HCT116 (cell line): Measurements from ENCODE around the gene ANXA2. TPM values are rescaled to one million over a fixed set of nuclear protein-coding genes. Genes with fewer than 3 reads are reported as not detected.
A peak's percentile ranks its signal among the peaks of the same experiment; 100 is the strongest.

Experiments used
- ATAC-seq: fragments of 200-7000 bp; cut with Tn5 transposase; 2 replicates; pipeline ENCODE4 v1.9.1; 2020; ENCODE audit warnings: mild to moderate bottlenecking, moderate library complexity
- BruUV-seq: library from RNA; stranded (reverse); fragments of 400-500 nt; replicated peaks from 2 replicates; lab custom pipeline; 2021; lab: Mats Ljungman, UMichigan
- CTCF ChIA-PET: fragments of 300-600 bp; sonication (Branson Sonifier 250); formaldehyde crosslinking; loops from one replicate; lab custom pipeline; 2021; ENCODE audit warnings: antibody characterized with exemption; lab: Charles Lee
- POLR2A ChIA-PET: fragments of 300-600, 350-600 bp; sonication (Branson Sonifier 250); formaldehyde crosslinking; loops from one replicate; lab custom pipeline; 2021; ENCODE audit warnings: antibody characterized with exemption; lab: Charles Lee
- RAD21 ChIA-PET, 2 experiments: fragments of 300-600 bp; sonication (Branson Sonifier 250); formaldehyde crosslinking; loops; one replicate each; lab custom pipeline; 2023; ENCODE audit warnings: low total read pairs in 2 of 2; ENCODE audit not compliant: uncharacterized antibody in 2 of 2, unreplicated experiment in 2 of 2, low non-redundant PET in 1 of 2; lab: Charles Lee
- DNase-seq: peaks from one replicate; pipeline ENCODE4 v3.0.0-alpha.2; 2010; ENCODE audit warnings: low read depth, low spot score
- H2AFZ ChIP-seq: fragments of 200-600 bp; shearing (Covaris generic), sonication (generic); 2 replicates; pipeline ENCODE4 v1.6.1; 2017; ENCODE audit warnings: low read depth, mixed run types, mixed read lengths, antibody characterized with exemption, low read length; ENCODE audit not compliant: poor library complexity, severe bottlenecking
- H3K27ac ChIP-seq: 2 replicates; pipeline ENCODE4 v1.5.1; 2012; ENCODE audit warnings: low read depth, low read length
- H3K27me3 ChIP-seq: fragments of 200-600 bp; sonication (generic); 2 replicates; pipeline ENCODE4 v1.6.1; 2016; ENCODE audit warnings: mixed run types, low read length, mixed read lengths; ENCODE audit not compliant: insufficient read depth
- H3K36me3 ChIP-seq, 2 experiments: fragments of 200-500 bp in 1 of 2; fragments of 200-600 bp in 1 of 2; sonication (Bioruptor generic) in 1 of 2; sonication (generic) in 1 of 2; 2 replicates each; pipeline versions ENCODE4 v1.5.1 to v1.6.1; 2014 to 2016; ENCODE audit warnings: low read length in 2 of 2, inconsistent platforms in 1 of 2, mixed read lengths in 1 of 2, mixed run types in 1 of 2; ENCODE audit not compliant: insufficient read depth in 2 of 2, control insufficient read depth in 1 of 2
- H3K4me1 ChIP-seq, 2 experiments: fragments of 200-600 bp in 1 of 2; sonication (generic) in 1 of 2; 2 replicates each; pipeline versions ENCODE4 v1.5.1 to v1.6.1; 2012 to 2017; ENCODE audit warnings: low read length in 2 of 2, inconsistent platforms in 1 of 2, mild to moderate bottlenecking in 1 of 2, mixed read lengths in 1 of 2, mixed run types in 1 of 2, moderate library complexity in 1 of 2; ENCODE audit not compliant: insufficient read depth in 2 of 2, control insufficient read depth in 1 of 2
- H3K4me2 ChIP-seq: fragments of 200-600 bp; sonication (generic); 2 replicates; pipeline ENCODE4 v1.6.1; 2017; ENCODE audit warnings: mixed run types, low read length, mixed read lengths
- H3K4me3 ChIP-seq, 2 experiments: fragments of 200-600 bp in 1 of 2; sonication (generic) in 1 of 2; replicated peaks in 1 of 2; 2 replicates each; pipeline ENCODE4 v1.5.1; 2011 to 2016; ENCODE audit warnings: low read length in 2 of 2, control low read depth in 1 of 2, low read depth in 1 of 2, mild to moderate bottlenecking in 1 of 2, mixed read lengths in 1 of 2, mixed run types in 1 of 2
- H3K79me2 ChIP-seq: fragments of 200-600 bp; sonication (generic); 2 replicates; pipeline ENCODE4 v1.6.1; 2017; ENCODE audit warnings: mild to moderate bottlenecking, mixed run types, low read length, moderate library complexity, mixed read lengths; ENCODE audit not compliant: insufficient read depth
- H3K9ac ChIP-seq: fragments of 200-600 bp; sonication (generic); 2 replicates; pipeline ENCODE4 v1.6.1; 2016; ENCODE audit warnings: low read length, mixed read lengths
- H3K9me2 ChIP-seq: fragments of 200-600 bp; sonication (generic), shearing (Covaris generic); 2 replicates; pipeline ENCODE4 v1.6.1; 2017; ENCODE audit warnings: mixed run types, mild to moderate bottlenecking, moderate library complexity; ENCODE audit not compliant: insufficient read depth
- H3K9me3 ChIP-seq, 2 experiments: fragments of 200-500 bp in 1 of 2; fragments of 200-600 bp in 1 of 2; sonication (Bioruptor generic) in 1 of 2; sonication (generic) in 1 of 2; 2 replicates each; pipeline ENCODE4 v1.6.1; 2014 to 2017; ENCODE audit warnings: low read length in 2 of 2, mixed read lengths in 2 of 2, inconsistent platforms in 1 of 2, low read depth in 1 of 2, mild to moderate bottlenecking in 1 of 2, mixed run types in 1 of 2, moderate library complexity in 1 of 2; ENCODE audit not compliant: control insufficient read depth in 1 of 2, insufficient read depth in 1 of 2
- H4K20me1 ChIP-seq: fragments of 200-600 bp; sonication (generic), shearing (Covaris generic); 2 replicates; pipeline ENCODE4 v1.6.1; 2017; ENCODE audit warnings: mixed run types, mild to moderate bottlenecking, moderate library complexity; ENCODE audit not compliant: insufficient read depth
- CTCF ChIP-seq, 3 experiments: fragments of 200-600 bp in 1 of 3; sonication (generic) in 1 of 3; IDR thresholded peaks in 2 of 3; conservative IDR thresholded peaks in 1 of 3; 2 replicates each; pipeline ENCODE4 v1.5.1; 2012 to 2017; ENCODE audit warnings: low read depth in 2 of 3, low read length in 2 of 3, antibody characterized with exemption in 1 of 3, borderline replicate concordance in 1 of 3, control low read depth in 1 of 3, mild to moderate bottlenecking in 1 of 3, mixed read lengths in 1 of 3, mixed run types in 1 of 3, moderate library complexity in 1 of 3; ENCODE audit not compliant: insufficient read depth in 1 of 3
- ELF1 ChIP-seq: IDR thresholded peaks from 2 replicates; pipeline ENCODE4 v1.6.1; 2012; ENCODE audit warnings: low read depth, borderline replicate concordance
- EZH2phosphoT487 ChIP-seq: fragments of 200-600 bp; IDR thresholded peaks from 2 replicates; pipeline ENCODE4 v1.6.1; 2018; ENCODE audit warnings: antibody characterized with exemption, borderline replicate concordance
- FOSL1 ChIP-seq: IDR thresholded peaks from 2 replicates; pipeline ENCODE4 v1.6.1; 2012; ENCODE audit warnings: low read depth
- POLR2AphosphoS5 ChIP-seq: IDR thresholded peaks from 2 replicates; pipeline ENCODE4 v1.6.1; 2011; ENCODE audit warnings: mild to moderate bottlenecking, low read depth, low read length, moderate library complexity
- TCF7L2 ChIP-seq: IDR thresholded peaks from 2 replicates; pipeline ENCODE4 v1.7.0; 2011; ENCODE audit warnings: borderline replicate concordance, inconsistent platforms; ENCODE audit not compliant: insufficient read depth, insufficient read length; ENCODE audit errors: extremely low read depth
- YY1 ChIP-seq: IDR thresholded peaks from 2 replicates; pipeline ENCODE4 v1.6.1; 2011; ENCODE audit warnings: low read length, low read depth, moderate library complexity, mild to moderate bottlenecking; ENCODE audit not compliant: insufficient replicate concordance; ENCODE audit errors: extremely low read depth
- ZNF274 ChIP-seq: fragments of 200-500 bp; sonication (Bioruptor generic); IDR thresholded peaks from 2 replicates; pipeline ENCODE4 v1.6.1; 2014; ENCODE audit warnings: mild to moderate bottlenecking, low read depth, low read length, inconsistent platforms
- intact Hi-C: fragments of 100-400 bp; cut with micrococcal nuclease; formaldehyde crosslinking; loops from 2 replicates; pipeline ENCODE4 v1.10.0; 2022
- total RNA-seq: library from RNA; stranded (reverse); gene quantifications from one replicate; pipeline ENCODE4 v1.2.1, GENCODE V29; 2021; ENCODE audit not compliant: unreplicated experiment
- TF ChIP-seq, protein P1 (sequence below): IDR thresholded peaks from 2 replicates; pipeline ENCODE4 v1.6.1; 2011; ENCODE audit warnings: mild to moderate bottlenecking, low read length, moderate library complexity; ENCODE audit not compliant: insufficient replicate concordance; ENCODE audit errors: extremely low read depth

Gene ANXA2
- total RNA-seq, 1 experiment from 2014 or later, result 1,298 TPM

DNA sequence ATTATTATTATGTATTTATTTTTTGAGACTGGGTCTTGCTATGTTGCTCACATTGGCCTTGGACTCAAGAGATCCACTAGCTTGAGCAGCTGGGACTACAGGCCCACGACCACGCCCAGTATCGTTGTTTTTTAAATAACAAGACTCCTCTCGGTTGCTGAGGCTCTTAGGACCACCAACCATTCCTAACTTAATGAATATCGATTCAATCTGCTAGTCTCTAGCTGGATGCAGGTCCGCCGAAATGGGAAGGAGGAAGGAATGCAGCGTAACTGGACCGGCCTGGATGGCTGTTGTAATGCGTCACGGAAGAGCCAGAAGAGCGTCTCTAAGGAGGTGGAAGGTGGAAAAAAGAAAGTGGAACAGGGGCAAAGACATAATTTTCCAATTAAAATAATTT, 1.7 kb downstream of the ANXA2 start:
- ATAC-seq (no peak), DNase-seq (no peak)
- POLR2A ChIA-PET, result interaction anchor here (1.2 to 5.7 kb wide), 5 partner anchors 11 to 48 kb away, joined by 3 to 70 read pairs (median 38); no protein-coding TSS in a partner anchor
- RAD21 ChIA-PET, result no interaction called here
- Histone ChIP-seq H3K79me2 (peaks cover 59% of the 10 kb centered on the region), H3K9me2 (no peaks in the 10 kb centered on the region), H4K20me1 (peaks cover under 1% of the 10 kb centered on the region; the same call in 1 of the 2 replicates), H3K9me3 (no peaks in the 10 kb centered on the region), H3K27me3 (no peaks in the 10 kb centered on the region), H3K4me1 (peaks cover 71 to 88% of the 10 kb centered on the region in 2 experiments), H2AFZ (no peak overlapping the region), H3K4me3 (peak overlapping the region; percentile 61 to 65), H3K27ac (peak overlapping the region; percentile 96), H3K4me2 (peak overlapping the region; percentile 92), H3K9ac (peak overlapping the region; percentile 97), H3K36me3 (peaks cover 2 to 39% of the 10 kb centered on the region in 2 experiments)
- intact Hi-C loops, result no loop called here
- TF ChIP-seq TCF7L2, result no peak
- no peak for TF ChIP-seq ZNF274
- no peak for TF ChIP-seq POLR2AphosphoS5
- no peak for TF ChIP-seq EZH2phosphoT487
- TF ChIP-seq ELF1, result no peak
- TF ChIP-seq, protein P1, sequence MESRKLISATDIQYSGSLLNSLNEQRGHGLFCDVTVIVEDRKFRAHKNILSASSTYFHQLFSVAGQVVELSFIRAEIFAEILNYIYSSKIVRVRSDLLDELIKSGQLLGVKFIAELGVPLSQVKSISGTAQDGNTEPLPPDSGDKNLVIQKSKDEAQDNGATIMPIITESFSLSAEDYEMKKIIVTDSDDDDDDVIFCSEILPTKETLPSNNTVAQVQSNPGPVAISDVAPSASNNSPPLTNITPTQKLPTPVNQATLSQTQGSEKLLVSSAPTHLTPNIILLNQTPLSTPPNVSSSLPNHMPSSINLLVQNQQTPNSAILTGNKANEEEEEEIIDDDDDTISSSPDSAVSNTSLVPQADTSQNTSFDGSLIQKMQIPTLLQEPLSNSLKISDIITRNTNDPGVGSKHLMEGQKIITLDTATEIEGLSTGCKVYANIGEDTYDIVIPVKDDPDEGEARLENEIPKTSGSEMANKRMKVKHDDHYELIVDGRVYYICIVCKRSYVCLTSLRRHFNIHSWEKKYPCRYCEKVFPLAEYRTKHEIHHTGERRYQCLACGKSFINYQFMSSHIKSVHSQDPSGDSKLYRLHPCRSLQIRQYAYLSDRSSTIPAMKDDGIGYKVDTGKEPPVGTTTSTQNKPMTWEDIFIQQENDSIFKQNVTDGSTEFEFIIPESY, result no peak
- no peak for TF ChIP-seq FOSL1
- TF ChIP-seq CTCF (IDR thresholded peaks at IDR 0.05 in 2 of 3, conservative IDR thresholded peaks at IDR 0.05 in 1 of 3; ENCODE audit: borderline replicate concordance in 1 of 3, insufficient read depth in 1 of 3, low read depth in 2 of 3, low read length in 2 of 3), result no peak
- TF ChIP-seq YY1, result no peak
- CTCF ChIA-PET, result no interaction called here
- BruUV-seq, result TSS peak; percentile 27
